ENCODE measurements around the gene PRR33. TPM values are rescaled to one million over a fixed set of nuclear protein-coding genes. Genes with fewer than 3 reads are reported as not detected.

The PRR33 gene
- total and polyA plus RNA-seq, 4 experiments from 2014 or later, result 0.18 TPM; not detected in 3

DNA sequence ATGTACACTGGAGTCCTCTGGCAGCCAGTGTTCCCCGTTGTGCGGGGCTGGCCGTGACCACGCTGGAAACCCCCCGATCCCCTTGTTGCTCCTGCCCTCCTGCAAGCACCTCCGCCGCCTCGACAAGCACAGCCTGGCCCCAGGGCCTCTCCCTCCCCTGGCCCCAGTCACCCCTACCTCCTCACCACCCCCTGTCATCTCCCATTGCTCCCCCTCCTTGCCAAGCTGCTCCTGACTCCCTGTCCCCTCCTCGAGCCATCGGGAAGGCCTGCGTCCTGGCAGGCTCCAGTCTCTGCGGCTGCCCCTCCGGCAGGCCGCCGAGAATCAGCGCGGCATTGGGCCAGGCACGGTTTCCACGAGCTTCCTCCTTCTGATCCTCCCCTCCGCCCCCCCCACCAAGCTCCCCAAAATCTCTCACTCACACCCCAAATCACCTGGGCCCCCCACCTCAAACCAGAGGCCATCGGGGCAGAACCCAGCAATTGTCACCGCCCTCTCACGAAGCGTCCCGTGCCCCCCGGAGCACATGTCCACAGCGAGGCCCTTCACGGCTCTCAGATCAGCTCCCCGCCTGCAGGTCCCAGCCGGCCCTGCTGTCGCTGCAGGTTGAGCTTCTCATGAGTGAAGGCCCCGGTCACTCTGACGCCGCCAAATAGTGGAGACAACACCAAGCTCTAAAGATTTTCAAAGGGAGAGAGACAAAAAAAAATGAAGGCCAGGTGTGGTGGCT, 44.5 kb downstream of the PRR33 start:
- peak overlapping the region in 5 of 7 donors; percentile 32 to 88 (median 78) for H3K27ac Mint-ChIP-seq
- Histone ChIP-seq H3K4me1 (ENCODE audit: insufficient read depth, low read length) (peaks cover 82% of the 10 kb centered on the region), H3K27me3 (ENCODE audit: insufficient read depth, low read length) (no peaks in the 10 kb centered on the region), H3K27ac (ENCODE audit: low read depth, low read length) (no peak overlapping the region), H3K36me3 (ENCODE audit: insufficient read depth, low read length) (no peaks in the 10 kb centered on the region), H3K9me3 (ENCODE audit: control insufficient read depth in 1 of 2, low read length in 2 of 2) (no peaks in the 10 kb centered on the region), H3K4me3 (ENCODE audit: low read length in 2 of 2) (no peak overlapping the region)
- H3K4me3 Mint-ChIP-seq, result peak overlapping the region in 1 of 8 donors; percentile 72
- no peaks in the 10 kb centered on the region for H3K27me3 Mint-ChIP-seq
- ChIA-PET POLR2A (ENCODE audit: partially characterized antibody) (interaction anchor here (1.0 to 13.5 kb wide), 7 partner anchors 8 to 89 kb away, joined by 3 to 189 read pairs (median 10); partner anchors contain the start of gene PRR33), CTCF (ENCODE audit: partially characterized antibody) (interaction anchor here (0.9 to 3.3 kb wide), 6 partner anchors 11 to 155 kb away, joined by 3 to 12 read pairs (median 5); no protein-coding TSS in a partner anchor)
- intact Hi-C loops (cut with micrococcal nuclease), result no loop called here
- DNase-seq, result no peak
- peaks cover 40 to 92% (median 65%) of the 10 kb centered on the region in 4 donors for H3K4me1 Mint-ChIP-seq
- H3K36me3 Mint-ChIP-seq, result no peaks in the 10 kb centered on the region
- H3K9me3 Mint-ChIP-seq, result peaks cover 0 to 2% (median 0%) of the 10 kb centered on the region in 8 donors

DNA sequence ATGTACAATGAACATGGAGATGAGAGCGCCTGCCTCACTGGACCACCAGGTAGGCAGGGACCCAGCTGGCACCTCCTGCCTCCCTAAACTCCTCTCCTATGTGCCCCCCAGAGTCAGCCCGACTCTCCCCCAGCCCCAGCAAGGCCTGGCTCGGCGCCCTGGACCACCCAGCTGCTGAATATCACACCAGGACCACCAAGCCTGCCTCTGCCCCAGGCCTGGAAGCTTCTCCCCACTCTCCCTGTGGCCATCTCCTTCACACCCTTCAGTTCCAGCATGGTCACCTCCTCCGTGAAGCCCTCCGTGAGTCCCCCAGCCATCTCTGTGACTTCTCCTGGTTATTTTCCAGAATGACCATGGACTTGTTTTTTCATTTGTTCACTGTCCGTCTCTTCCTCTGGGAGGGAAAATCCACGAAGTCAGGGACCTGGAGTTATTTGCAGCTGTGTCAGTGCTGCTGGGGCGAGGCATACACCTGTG, 45.2 kb downstream of the PRR33 start:
- DNase-seq, result peak in 1 of 5 donors; percentile 7
- Histone ChIP-seq H3K9me3 (ENCODE audit: control insufficient read depth in 1 of 2, low read length in 2 of 2) (no peaks in the 10 kb centered on the region), H3K27ac (ENCODE audit: low read depth, low read length) (no peak overlapping the region), H3K36me3 (ENCODE audit: insufficient read depth, low read length) (no peaks in the 10 kb centered on the region), H3K4me1 (ENCODE audit: insufficient read depth, low read length) (peaks cover 75% of the 10 kb centered on the region), H3K4me3 (ENCODE audit: low read length in 2 of 2) (no peak overlapping the region), H3K27me3 (ENCODE audit: insufficient read depth, low read length) (no peaks in the 10 kb centered on the region)
- CTCF ChIA-PET (ENCODE audit: partially characterized antibody), result interaction anchor here (0.9 to 3.3 kb wide), 5 partner anchors 10 to 156 kb away, joined by 3 to 12 read pairs (median 5); no protein-coding TSS in a partner anchor
- no peaks in the 10 kb centered on the region for H3K36me3 Mint-ChIP-seq
- H3K27me3 Mint-ChIP-seq, result no peaks in the 10 kb centered on the region
- peak overlapping the region in 5 of 7 donors; percentile 32 to 88 (median 75) for H3K27ac Mint-ChIP-seq
- peaks cover 37 to 85% (median 61%) of the 10 kb centered on the region in 4 donors for H3K4me1 Mint-ChIP-seq
- intact Hi-C loops (cut with micrococcal nuclease), result no loop called here
- H3K9me3 Mint-ChIP-seq, result peaks cover 0 to 2% (median 0%) of the 10 kb centered on the region in 8 donors
- H3K4me3 Mint-ChIP-seq, result peak overlapping the region in 1 of 8 donors; percentile 15
- POLR2A ChIA-PET (ENCODE audit: partially characterized antibody), result interaction anchor here (1.2 to 13.5 kb wide), 6 partner anchors 9 to 89 kb away, joined by 3 to 189 read pairs (median 11); no protein-coding TSS in a partner anchor

DNA sequence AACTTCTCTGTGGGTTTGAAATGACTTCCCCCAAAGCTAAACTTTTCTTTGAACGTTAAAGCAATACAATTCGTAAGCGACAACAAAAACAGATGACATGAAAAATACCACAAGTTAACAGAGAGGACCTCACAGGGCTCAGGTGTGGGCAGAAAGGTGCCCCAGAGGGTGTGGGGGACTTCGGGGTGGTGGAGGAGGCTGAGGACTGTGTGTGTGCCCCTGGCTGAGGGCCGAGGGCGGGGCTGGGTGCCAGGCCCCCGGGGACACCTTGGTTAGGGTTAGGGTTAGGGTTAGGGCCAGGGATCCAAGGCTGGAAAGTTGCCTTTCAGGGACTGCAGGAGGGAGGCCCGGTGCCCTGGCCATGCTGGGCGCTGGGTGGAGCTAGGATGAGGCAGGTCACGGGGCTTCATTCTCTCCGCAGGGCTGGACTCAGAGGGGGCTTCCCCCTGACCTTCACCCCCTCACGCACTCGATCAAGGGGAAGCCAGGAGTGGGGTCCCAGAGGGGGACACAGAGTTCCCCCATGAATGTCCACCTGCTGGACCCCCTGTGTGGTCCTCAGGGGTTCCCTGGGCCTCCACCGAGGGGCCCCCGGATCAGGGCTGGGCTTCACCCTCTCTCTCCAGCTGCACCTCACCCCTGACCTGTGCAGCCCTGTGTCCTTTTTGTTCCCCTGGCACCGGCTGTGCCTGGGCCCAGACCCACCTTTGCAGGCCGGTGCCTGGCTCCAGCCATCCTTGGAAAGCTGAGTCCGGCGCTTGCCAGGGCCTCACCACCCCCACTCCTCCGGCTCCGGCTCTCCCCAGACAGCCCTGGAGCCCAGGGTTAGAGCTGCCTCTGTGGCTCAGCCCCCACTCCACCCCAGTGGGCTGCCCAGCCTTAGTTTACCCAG, 45.9 kb downstream of the PRR33 start:
- H3K27ac ChIP-seq (ENCODE audit: low read depth, low read length), result peak overlapping the region; percentile 43
- H3K36me3 ChIP-seq (ENCODE audit: insufficient read depth, low read length), result no peaks in the 10 kb centered on the region
- DNase-seq, result peak; percentile 28 to 50 (median 44)
- ChIA-PET POLR2A (ENCODE audit: partially characterized antibody) (interaction anchor here (1.0 to 13.5 kb wide), 6 partner anchors 9 to 88 kb away, joined by 3 to 189 read pairs (median 9); no protein-coding TSS in a partner anchor), CTCF (ENCODE audit: partially characterized antibody) (interaction anchor here (1.6 to 3.3 kb wide), 2 partner anchors 12 to 37 kb away, joined by 4 to 12 read pairs; no protein-coding TSS in a partner anchor)
- Mint-ChIP-seq H3K4me3 (peak overlapping the region; percentile 64 to 90 (median 80)), H3K36me3 (no peaks in the 10 kb centered on the region), H3K4me1 (peaks cover 36 to 81% (median 55%) of the 10 kb centered on the region in 4 donors), H3K27ac (peak overlapping the region; percentile 87 to 97 (median 94)), H3K27me3 (no peaks in the 10 kb centered on the region), H3K9me3 (peaks cover 0 to 2% (median 0%) of the 10 kb centered on the region in 8 donors)
- intact Hi-C loops (cut with micrococcal nuclease), result no loop called here
- H3K9me3 ChIP-seq (ENCODE audit: control insufficient read depth in 1 of 2, low read length in 2 of 2), result no peaks in the 10 kb centered on the region
- H3K27me3 ChIP-seq (ENCODE audit: insufficient read depth, low read length), result no peaks in the 10 kb centered on the region
- H3K4me3 ChIP-seq (ENCODE audit: low read length in 2 of 2), result no peak overlapping the region
- peaks cover 69% of the 10 kb centered on the region for H3K4me1 ChIP-seq (ENCODE audit: insufficient read depth, low read length)

DNA sequence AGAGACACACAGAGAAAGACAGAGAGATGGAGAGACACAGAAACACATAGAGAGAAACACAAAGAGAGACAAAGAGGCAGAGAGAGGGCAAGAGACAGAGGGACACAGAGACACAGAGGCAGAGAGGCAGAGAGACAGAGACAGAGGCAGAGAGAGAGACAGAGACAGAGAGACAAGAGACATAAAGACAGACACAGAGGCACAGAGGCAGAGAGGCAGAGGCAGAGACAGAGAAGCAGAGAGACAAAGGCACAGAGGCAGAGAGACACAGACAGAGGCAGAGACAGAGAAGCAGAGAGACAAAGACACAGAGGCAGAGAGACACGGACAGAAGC, 46.6 kb downstream of the PRR33 start:
- peaks cover 0 to 2% (median 0%) of the 10 kb centered on the region in 8 donors for H3K9me3 Mint-ChIP-seq
- H3K4me3 Mint-ChIP-seq, result peak overlapping the region; percentile 64 to 90 (median 80)
- Histone ChIP-seq H3K4me3 (ENCODE audit: low read length in 2 of 2) (peak overlapping the region; percentile 21 to 60), H3K9me3 (ENCODE audit: control insufficient read depth in 1 of 2, low read length in 2 of 2) (no peaks in the 10 kb centered on the region), H3K27ac (ENCODE audit: low read depth, low read length) (peak overlapping the region; percentile 43), H3K4me1 (ENCODE audit: insufficient read depth, low read length) (peaks cover 64% of the 10 kb centered on the region), H3K36me3 (ENCODE audit: insufficient read depth, low read length) (no peaks in the 10 kb centered on the region), H3K27me3 (ENCODE audit: insufficient read depth, low read length) (no peaks in the 10 kb centered on the region)
- intact Hi-C loops (cut with micrococcal nuclease), result no loop called here
- H3K27ac Mint-ChIP-seq, result peak overlapping the region; percentile 87 to 97 (median 94)
- no peak for DNase-seq
- ChIA-PET CTCF (ENCODE audit: partially characterized antibody) (interaction anchor here (1.6 kb wide), 1 partner anchor 12 kb away, joined by 4 read pairs; no protein-coding TSS in a partner anchor), POLR2A (ENCODE audit: partially characterized antibody) (interaction anchor here (1.9 to 13.5 kb wide), 3 partner anchors 10 to 72 kb away, joined by 6 to 189 read pairs (median 16); no protein-coding TSS in a partner anchor)
- peaks cover 32 to 77% (median 49%) of the 10 kb centered on the region in 4 donors for H3K4me1 Mint-ChIP-seq
- H3K36me3 Mint-ChIP-seq, result no peaks in the 10 kb centered on the region
- H3K27me3 Mint-ChIP-seq, result no peaks in the 10 kb centered on the region

DNA sequence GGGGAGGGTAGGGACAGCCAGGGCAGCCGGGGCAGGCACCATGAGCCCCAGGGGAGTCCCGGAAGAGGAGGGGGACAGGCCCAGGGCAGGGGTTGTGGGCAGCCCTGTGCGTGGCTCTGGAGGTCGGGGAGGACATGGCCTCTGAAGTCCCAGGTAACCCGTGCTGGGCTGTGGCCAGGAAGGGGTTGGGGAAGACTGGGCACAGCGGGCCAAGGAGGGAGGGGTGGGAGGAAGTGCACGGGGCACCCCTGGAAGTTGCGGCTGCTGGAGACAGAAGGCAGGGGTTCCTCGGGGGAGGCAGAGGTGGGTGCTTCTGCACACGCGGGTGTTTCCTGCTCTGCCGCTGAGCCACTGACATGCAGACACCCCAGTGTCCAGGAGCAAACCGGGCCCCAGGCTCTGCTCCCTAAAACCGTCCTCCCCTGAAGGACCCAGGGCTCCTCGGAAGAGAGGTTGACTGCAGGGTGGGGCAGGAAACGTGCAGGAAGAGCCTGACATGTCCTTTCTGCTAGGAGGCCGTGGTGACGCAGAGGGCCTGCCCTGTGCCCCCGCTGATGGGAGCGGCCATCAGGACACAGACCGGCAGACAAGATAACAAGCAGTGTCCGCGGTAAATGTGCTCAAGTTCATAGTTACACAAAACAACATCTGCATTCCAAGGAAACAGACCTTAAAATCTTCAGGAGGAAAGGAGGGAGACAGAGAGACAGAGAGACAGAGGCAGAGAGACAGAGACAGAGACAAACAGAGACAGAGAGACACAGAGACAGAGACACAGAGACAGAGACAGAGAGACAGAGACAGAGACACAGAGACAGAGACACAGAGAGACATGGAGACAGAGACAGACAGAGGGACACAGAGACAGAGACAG, 47.2 kb downstream of the PRR33 start:
- H3K36me3 ChIP-seq (ENCODE audit: insufficient read depth, low read length), result no peaks in the 10 kb centered on the region
- no peaks in the 10 kb centered on the region for H3K27me3 ChIP-seq (ENCODE audit: insufficient read depth, low read length)
- peak overlapping the region; percentile 21 to 60 for H3K4me3 ChIP-seq (ENCODE audit: low read length in 2 of 2)
- Mint-ChIP-seq H3K36me3 (no peaks in the 10 kb centered on the region), H3K4me1 (peaks cover 34 to 75% (median 49%) of the 10 kb centered on the region in 4 donors), H3K9me3 (peaks cover 0 to 2% (median 0%) of the 10 kb centered on the region in 8 donors), H3K27ac (peak overlapping the region; percentile 87 to 97 (median 94)), H3K4me3 (peak overlapping the region; percentile 64 to 90 (median 80)), H3K27me3 (no peaks in the 10 kb centered on the region)
- peak; percentile 41 to 77 (median 44) for DNase-seq
- peak overlapping the region; percentile 43 for H3K27ac ChIP-seq (ENCODE audit: low read depth, low read length)
- POLR2A ChIA-PET (ENCODE audit: partially characterized antibody), result interaction anchor here (1.0 kb wide), 1 partner anchor 8 kb away, joined by 4 read pairs; no protein-coding TSS in a partner anchor
- no peaks in the 10 kb centered on the region for H3K9me3 ChIP-seq (ENCODE audit: control insufficient read depth in 1 of 2, low read length in 2 of 2)
- CTCF ChIA-PET (ENCODE audit: partially characterized antibody), result no interaction called here
- H3K4me1 ChIP-seq (ENCODE audit: insufficient read depth, low read length), result peaks cover 64% of the 10 kb centered on the region
- intact Hi-C loops (cut with micrococcal nuclease), result loop anchor here (1.0 kb wide), 1 partner anchor 9 kb away; the partner anchor contains the start of gene LSP1

DNA sequence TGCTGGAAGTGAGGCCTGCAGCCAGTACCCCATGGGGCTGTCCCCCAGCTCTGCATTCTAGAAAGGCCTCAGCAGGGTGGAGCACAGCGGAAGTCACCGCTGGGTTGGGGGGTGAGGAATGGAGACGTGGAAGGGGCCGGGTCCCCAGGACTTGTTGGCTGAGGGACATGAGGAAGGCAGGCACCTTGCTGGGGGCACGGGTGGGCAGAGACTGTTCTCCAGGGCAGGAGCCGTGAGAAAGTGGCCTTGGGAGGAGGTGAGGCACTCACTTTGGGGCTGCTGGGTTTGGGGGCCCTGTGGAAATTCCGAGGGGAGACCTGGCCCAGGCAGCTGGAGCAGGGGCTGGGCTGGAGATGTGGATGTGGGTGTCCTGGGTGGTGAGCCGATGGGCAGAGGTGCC, 47.9 kb downstream of the PRR33 start:
- Histone ChIP-seq H3K4me1 (ENCODE audit: insufficient read depth, low read length) (peaks cover 57% of the 10 kb centered on the region), H3K27me3 (ENCODE audit: insufficient read depth, low read length) (no peaks in the 10 kb centered on the region), H3K4me3 (ENCODE audit: low read length in 2 of 2) (peak overlapping the region in 1 of 2 donors; percentile 21), H3K36me3 (ENCODE audit: insufficient read depth, low read length) (no peaks in the 10 kb centered on the region), H3K9me3 (ENCODE audit: control insufficient read depth in 1 of 2, low read length in 2 of 2) (no peaks in the 10 kb centered on the region), H3K27ac (ENCODE audit: low read depth, low read length) (peak overlapping the region; percentile 43)
- ChIA-PET CTCF (ENCODE audit: partially characterized antibody) (no interaction called here), POLR2A (ENCODE audit: partially characterized antibody) (interaction anchor here (1.0 kb wide), 1 partner anchor 9 kb away, joined by 4 read pairs; no protein-coding TSS in a partner anchor)
- H3K36me3 Mint-ChIP-seq, result no peaks in the 10 kb centered on the region
- peaks cover 33 to 69% (median 44%) of the 10 kb centered on the region in 4 donors for H3K4me1 Mint-ChIP-seq
- H3K27me3 Mint-ChIP-seq, result no peaks in the 10 kb centered on the region
- H3K4me3 Mint-ChIP-seq, result peak overlapping the region in 7 of 8 donors; percentile 10 to 90 (median 78)
- peak overlapping the region in 5 of 7 donors; percentile 87 to 96 (median 91) for H3K27ac Mint-ChIP-seq
- H3K9me3 Mint-ChIP-seq, result peaks cover 0 to 2% (median 0%) of the 10 kb centered on the region in 8 donors
- DNase-seq, result peak in 1 of 5 donors; percentile 33
- intact Hi-C loops (cut with micrococcal nuclease), result loop anchor here (1.0 kb wide), 1 partner anchor 10 kb away; the partner anchor contains the start of gene LSP1

Data from CD4-positive, alpha-beta memory T cell (primary cell).